GM19397 (cell line): Measurements from ENCODE around the gene ZBTB25.
"Not testable (repeated sequence)": the region's sequence is repeated elsewhere in the genome, so short reads cannot be mapped to it uniquely, and the experiment has no call there.

ENCODE experiments used
- ATAC-seq: cut with Tn5 transposase; IDR thresholded peaks from one replicate; pipeline ENCODE4 v1.9.1; 2021; ENCODE audit warnings: mild to moderate bottlenecking, moderate library complexity; ENCODE audit not compliant: unreplicated experiment

Gene ZBTB25

DNA sequence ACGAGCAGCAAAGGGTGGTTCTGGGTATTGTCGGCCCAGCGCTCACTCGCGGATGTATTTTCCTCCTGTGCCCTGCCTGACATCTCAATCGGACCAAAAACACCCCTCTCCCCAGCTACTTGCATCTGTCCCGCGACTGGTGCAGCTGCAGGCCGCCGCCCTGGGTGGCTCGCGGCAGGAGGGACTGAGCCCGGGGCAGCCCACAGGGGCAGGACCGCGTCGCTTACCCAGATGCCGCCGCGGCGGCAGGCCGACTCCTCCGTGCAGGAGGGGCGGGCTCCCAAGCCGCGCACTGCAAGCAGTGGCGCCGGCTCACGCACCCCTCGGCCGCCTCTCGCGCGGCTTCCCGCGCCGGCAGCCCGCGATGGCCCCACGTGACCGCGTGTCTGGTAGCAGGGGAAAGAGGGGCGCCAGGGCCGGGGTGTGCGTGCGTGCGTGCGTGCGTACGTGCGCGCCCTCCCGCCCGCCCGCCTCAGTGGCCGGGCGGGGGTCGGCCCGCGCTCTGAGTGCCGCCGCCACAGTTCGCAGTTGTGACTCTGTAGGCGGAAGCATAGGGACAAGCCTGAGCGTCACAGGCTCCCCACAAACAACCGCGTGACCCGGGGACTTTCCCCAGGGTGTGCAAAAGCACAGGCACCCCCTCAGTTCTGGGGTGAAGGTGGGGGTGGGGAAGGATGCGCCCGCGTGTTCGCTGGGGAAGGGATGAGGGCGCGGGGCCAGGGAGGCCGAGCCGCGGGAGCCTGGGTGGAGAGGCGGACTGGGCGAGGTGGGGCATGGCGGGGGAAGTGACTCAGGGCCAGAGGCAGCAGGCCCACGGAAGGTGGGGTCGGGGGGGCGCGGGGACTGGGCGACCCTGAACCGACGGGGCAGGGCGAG, at the start of gene ZBTB25:
Gene ZBTB25 (minus strand): TSS at position 405 of the 876 bp plus-strand sequence. CDS start 13,305 bp downstream, outside the sequence.
- peak; percentile 60 for ATAC-seq

DNA sequence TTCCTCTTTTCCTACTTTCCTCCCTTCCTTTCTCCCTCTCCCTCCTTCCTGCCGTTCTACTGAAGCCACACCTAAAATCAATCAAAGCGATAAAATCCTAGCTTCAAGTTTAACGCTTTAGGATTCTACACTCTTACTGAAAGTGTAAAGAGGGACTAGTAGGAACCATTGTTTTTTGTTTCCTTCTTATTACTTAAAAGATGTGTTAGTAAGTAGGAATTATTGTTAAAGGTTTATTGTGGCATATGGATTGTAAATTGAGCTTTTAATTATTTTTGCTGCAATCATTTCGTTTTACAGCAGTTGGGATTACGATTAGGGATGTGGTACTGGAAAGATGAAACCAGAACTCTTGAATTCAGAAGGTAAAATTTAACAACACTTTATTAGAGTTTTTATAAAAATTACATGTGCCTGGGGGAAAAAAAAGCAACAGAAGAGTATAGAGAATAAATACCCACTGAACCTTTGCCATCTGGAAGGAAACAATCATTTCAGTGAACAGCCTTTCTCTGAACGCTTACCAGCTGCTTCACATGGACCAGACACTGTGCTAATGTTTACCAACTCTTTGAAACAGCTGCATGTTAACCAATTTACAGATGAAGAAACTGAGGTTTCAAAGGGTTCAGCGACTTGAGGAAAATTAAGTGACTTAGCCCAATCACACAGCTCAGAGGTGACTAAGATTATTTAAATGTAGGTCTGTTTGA, 47.1 kb upstream of the ZBTB25 start:
- no peak for ATAC-seq

DNA sequence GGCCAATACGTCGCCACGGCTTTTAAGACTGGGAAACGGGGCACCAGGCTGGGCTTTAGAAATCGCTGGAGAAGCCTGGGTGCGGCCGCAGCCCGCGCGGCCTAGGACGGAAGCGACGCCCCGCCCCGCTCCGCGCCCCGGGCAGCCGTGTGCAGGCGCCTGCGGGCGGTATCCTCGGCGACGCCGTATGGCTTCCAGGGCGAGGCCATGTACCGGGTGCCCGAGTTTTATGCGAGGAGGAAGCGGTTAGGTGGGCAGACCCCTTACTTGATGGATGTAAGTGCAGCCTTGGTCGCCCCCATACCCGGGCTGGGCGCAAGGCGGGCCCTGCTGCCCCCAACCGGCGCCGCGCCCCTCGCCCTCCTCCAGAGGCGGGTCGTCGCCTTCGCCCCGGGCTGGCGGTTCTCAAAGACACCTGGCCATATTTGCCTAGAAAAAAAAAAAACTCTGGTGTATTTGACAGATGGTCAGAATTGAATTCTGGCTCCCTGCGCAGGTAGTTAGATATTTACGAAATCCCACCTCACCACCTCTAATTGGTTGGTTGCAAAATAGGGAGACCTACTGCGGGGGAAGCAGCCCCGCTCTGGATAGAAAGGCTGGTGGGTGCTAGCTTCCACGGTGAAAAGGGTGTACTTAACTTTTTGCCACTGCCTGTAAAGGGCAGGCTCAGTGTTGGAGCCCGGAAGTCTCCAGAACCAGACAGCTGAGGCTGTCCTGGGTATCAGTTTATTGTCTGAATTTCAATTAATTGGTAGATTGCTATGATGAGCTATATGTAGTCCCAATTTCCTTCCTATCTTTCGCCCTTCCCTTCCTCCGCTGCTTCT, 46.4 kb upstream of the ZBTB25 start, which contains the start of gene PPP1R36:
Gene PPP1R36 (plus strand): TSS at position 171 of the 830 bp plus-strand sequence. CDS start 37 bp downstream, at position 208.
- peak; percentile 55 for ATAC-seq

DNA sequence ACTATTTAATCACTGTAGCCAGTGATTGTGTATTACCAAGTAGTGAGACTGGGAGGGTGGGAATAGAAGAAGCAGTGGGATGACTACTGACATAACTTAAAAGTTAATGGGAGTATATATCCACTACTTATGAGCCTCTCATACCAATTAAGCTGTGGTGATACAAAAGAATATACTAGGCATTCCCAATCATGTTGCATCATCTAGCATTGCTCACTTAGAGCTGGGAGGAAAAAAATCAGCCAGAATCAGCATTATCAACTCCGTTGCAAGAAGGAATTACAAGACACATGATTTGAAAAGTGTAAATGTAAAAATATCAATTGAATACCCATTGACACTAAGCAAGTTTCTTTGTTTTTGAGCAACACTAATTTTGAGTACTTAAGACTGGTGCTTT, 45.4 kb upstream of the ZBTB25 start:
- ATAC-seq = no peak

DNA sequence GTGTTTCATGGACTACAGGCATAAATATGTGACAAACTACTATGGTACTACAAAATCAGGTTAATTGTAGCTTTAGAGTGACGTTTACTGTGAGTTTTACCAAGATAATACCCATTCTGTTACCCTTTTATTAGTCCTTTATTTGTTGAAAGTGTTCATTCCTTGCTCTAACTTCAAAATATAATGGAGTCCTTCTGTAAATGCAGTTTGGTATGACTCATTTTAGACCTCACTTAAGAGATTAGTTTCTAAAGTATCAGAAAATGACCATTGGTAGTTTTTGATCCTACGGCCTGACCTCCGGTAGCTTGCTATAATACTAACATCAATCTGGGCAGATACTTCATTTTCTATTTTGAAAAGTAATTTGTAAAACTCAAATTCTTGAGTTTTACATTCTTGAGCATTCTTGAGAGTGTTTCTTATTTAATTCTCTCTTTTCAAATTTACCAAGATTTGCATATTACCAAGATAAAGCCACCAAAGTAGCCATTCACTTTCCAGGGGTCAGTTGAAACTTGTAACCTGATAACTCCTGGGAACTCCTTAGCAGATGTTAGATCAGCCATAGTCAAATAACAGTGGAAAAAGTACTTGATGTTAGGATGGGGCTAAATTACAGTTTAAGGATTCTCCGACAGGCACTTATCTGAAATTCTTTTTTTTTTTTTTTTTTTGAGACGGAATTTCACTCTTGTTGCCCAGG, 41.1 kb upstream of the ZBTB25 start:
- ATAC-seq = no peak

- no peak for ATAC-seq
Measured at GRCh38 chr14:64542836-64543201, 39.2 kb upstream of the ZBTB25 start.

- no peak for ATAC-seq
Measured at GRCh38 chr14:64541972-64542835, 38.6 kb upstream of the ZBTB25 start.

DNA sequence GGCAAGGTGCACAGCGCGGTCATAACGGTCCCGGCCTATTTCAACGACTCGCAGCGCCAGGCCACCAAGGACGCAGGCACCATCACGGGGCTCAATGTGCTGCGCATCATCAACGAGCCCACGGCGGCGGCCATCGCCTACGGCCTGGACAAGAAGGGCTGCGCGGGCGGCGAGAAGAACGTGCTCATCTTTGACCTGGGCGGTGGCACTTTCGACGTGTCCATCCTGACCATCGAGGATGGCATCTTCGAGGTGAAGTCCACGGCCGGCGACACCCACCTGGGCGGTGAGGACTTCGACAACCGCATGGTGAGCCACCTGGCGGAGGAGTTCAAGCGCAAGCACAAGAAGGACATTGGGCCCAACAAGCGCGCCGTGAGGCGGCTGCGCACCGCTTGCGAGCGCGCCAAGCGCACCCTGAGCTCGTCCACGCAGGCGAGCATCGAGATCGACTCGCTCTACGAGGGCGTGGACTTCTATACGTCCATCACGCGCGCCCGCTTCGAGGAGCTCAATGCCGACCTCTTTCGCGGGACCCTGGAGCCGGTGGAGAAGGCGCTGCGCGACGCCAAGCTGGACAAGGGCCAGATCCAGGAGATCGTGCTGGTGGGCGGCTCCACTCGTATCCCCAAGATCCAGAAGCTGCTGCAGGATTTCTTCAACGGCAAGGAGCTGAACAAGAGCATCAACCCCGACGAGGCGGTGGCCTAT, 37.8 kb upstream of the ZBTB25 start:
- no peak for ATAC-seq

- peak; percentile 96 for ATAC-seq
Measured at GRCh38 chr14:64540208-64541202, 36.9 kb upstream of the ZBTB25 start, which contains the start of gene HSPA2. TSS of gene HSPA2 (plus strand) at chr14:64540741. CDS start at chr14:64540850, 109 bp downstream.

GRCh38 chr14:64536488-64537245, 33.0 kb upstream of the ZBTB25 start:
- no peak for ATAC-seq

- no peak for ATAC-seq
Measured at GRCh38 chr14:64531567-64531966, 27.9 kb upstream of the ZBTB25 start.

DNA sequence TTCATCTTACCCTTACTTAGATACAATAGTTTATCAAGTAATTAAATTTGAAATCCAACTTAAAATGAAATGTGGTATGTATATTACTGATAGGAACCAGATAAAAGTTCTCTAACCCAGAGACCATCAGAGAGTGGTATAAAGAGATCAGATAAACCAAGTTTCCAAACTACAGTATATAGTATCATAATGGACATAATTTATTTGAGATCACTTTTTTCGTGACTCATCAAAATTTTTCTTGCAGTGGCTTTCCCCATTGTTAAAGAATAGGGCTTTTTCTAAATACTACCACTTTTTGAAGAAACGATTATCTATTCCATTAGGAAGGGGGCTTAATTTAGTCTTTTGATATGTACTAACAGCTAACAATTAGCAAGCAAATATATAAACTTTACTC, 21.7 kb upstream of the ZBTB25 start:
- no peak for ATAC-seq

DNA sequence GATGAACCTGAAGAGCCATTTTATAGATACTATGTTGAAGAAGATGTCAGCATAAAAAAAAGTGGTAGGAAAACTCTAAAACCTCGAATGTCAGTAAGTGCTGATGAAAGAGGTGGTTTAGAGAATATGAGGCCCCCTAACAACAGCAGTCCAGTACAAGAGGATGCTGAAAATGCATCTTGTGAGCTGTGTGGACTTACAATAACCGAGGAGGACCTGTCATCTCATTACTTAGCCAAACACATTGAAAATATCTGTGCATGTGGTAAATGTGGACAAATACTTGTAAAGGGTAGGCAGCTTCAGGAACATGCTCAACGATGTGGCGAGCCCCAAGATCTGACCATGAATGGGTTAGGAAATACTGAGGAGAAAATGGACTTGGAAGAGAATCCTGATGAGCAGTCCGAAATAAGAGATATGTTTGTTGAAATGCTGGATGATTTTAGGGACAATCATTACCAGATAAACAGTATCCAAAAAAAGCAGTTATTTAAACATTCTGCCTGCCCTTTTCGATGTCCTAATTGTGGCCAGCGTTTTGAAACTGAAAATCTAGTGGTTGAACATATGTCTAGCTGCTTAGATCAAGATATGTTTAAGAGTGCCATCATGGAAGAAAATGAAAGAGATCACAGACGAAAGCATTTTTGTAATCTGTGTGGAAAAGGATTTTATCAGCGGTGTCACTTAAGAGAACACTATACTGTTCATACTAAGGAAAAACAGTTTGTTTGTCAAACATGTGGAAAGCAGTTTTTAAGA, 19.1 kb upstream of the ZBTB25 start:
- no peak for ATAC-seq

GRCh38 chr14:64520699-64521098, 17.1 kb upstream of the ZBTB25 start:
- no peak for ATAC-seq

- no peak for ATAC-seq
Measured at GRCh38 chr14:64518229-64518628, 14.6 kb upstream of the ZBTB25 start.

DNA sequence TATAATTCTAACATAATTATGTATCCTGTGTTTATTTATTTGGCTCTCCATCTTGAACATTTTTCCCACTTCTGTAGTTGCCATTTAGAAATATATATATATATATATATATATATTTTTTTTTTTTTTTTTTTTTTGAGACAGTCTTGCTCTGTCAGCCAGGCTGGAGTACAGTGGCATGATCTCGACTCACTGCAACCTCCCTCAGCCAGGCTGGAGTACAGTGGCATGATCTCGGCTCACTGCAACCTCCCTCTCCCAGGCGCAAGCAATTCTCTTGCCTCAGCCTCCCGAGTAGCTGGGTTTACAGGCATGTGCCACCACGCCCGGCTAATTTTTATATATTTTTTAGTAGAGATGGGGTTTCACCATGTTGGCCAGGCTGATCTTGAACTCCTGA, 14.0 kb upstream of the ZBTB25 start:
- not testable (repeated sequence) for ATAC-seq
